GM12878 (cell line): ENCODE measurements around the gene COG4.

Experiments
- BCL11A ChIP-seq: IDR thresholded peaks from 2 replicates; pipeline ENCODE4 v1.6.1; 2011; ENCODE audit warnings: low read depth, low read length
- MYC ChIP-seq: IDR thresholded peaks from 2 replicates; pipeline ENCODE4 v1.6.1; 2011; ENCODE audit warnings: mild to moderate bottlenecking, low read length, moderate library complexity, inconsistent platforms; ENCODE audit not compliant: insufficient read depth, insufficient replicate concordance, insufficient read length, severe bottlenecking
- NFXL1 ChIP-seq: fragments of 450-650 bp; IDR thresholded peaks from 2 replicates; pipeline ENCODE4 v1.6.1; 2017; ENCODE audit warnings: antibody characterized with exemption, mild to moderate bottlenecking, borderline replicate concordance
- NRF1 ChIP-seq: conservative IDR thresholded peaks from 2 replicates; pipeline ENCODE4 v1.6.1; 2011; ENCODE audit warnings: mild to moderate bottlenecking, low read depth, low read length, improper control_type of control experiment
- POLR2A ChIP-seq: IDR thresholded peaks from 2 replicates; pipeline ENCODE4 v1.6.1; 2011; ENCODE audit warnings: low read depth, mild to moderate bottlenecking, low read length
- TF ChIP-seq, protein P1 (sequence below), 3 experiments: IDR thresholded peaks in 2 of 3; conservative IDR thresholded peaks in 1 of 3; 2 replicates each; pipeline ENCODE4 v1.5.1; 2011; ENCODE audit warnings: low read depth in 3 of 3, low read length in 3 of 3, mild to moderate bottlenecking in 3 of 3, control low read depth in 2 of 3, moderate library complexity in 2 of 3, inconsistent platforms in 1 of 3, mixed read lengths in 1 of 3; ENCODE audit not compliant: control insufficient read depth in 2 of 3, insufficient read depth in 1 of 3; ENCODE audit errors: extremely low read depth in 1 of 3
- TF ChIP-seq, protein P2 (sequence below): IDR thresholded peaks from 2 replicates; pipeline ENCODE4 v1.6.1; 2012; ENCODE audit warnings: low read length, inconsistent platforms
- TF ChIP-seq, protein P3 (sequence below): IDR thresholded peaks from 2 replicates; pipeline ENCODE4 v1.6.1; 2011; ENCODE audit warnings: low read depth, low read length, improper control_type of control experiment, borderline replicate concordance

DNA sequence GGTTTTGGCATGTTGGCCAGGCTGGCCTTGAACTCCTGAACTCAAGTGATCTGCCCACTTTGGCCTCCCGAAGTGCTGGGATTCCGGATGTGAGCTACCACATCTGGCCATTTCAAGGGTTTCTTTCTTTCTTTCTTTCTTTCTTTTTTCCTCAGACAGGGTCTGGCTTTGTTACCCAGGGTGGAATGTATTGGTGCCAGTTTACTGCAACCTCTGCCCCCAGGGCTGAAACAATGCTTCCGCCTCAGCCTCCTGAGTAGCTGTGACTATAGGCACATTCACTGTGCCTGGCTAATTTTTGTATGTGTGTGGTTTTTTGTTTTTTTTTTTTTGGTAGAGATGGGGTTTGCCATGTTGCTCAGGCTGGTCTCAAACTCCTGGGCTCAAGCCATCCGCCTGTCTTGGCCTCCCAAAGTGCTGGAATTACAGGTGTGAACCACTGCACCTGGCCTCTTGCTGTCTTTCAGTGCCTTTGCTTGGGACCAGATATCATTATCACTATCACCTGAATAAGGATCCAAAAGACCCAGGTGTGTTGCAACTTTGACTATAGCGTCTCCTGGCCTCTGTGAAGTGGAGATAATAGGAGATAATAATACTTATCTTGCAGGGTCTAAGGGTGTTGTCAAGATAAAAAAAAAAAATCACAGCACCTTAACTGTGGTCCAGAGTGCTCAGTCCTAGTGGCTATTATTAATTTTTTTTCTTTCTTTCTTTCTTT, 65.7 kb downstream of the COG4 start:
- TF ChIP-seq, protein P1, sequence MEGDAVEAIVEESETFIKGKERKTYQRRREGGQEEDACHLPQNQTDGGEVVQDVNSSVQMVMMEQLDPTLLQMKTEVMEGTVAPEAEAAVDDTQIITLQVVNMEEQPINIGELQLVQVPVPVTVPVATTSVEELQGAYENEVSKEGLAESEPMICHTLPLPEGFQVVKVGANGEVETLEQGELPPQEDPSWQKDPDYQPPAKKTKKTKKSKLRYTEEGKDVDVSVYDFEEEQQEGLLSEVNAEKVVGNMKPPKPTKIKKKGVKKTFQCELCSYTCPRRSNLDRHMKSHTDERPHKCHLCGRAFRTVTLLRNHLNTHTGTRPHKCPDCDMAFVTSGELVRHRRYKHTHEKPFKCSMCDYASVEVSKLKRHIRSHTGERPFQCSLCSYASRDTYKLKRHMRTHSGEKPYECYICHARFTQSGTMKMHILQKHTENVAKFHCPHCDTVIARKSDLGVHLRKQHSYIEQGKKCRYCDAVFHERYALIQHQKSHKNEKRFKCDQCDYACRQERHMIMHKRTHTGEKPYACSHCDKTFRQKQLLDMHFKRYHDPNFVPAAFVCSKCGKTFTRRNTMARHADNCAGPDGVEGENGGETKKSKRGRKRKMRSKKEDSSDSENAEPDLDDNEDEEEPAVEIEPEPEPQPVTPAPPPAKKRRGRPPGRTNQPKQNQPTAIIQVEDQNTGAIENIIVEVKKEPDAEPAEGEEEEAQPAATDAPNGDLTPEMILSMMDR (IDR thresholded peaks at IDR 0.05 in 2 of 3, conservative IDR thresholded peaks at IDR 0.05 in 1 of 3; ENCODE audit: control insufficient read depth in 2 of 3, extremely low read depth in 1 of 3, insufficient read depth in 1 of 3, low read depth in 3 of 3, low read length in 3 of 3) = no peak
- TF ChIP-seq BCL11A (no peak), MYC (no peak), POLR2A (no peak), NFXL1 (no peak), NRF1 (no peak)
- TF ChIP-seq, protein P2, sequence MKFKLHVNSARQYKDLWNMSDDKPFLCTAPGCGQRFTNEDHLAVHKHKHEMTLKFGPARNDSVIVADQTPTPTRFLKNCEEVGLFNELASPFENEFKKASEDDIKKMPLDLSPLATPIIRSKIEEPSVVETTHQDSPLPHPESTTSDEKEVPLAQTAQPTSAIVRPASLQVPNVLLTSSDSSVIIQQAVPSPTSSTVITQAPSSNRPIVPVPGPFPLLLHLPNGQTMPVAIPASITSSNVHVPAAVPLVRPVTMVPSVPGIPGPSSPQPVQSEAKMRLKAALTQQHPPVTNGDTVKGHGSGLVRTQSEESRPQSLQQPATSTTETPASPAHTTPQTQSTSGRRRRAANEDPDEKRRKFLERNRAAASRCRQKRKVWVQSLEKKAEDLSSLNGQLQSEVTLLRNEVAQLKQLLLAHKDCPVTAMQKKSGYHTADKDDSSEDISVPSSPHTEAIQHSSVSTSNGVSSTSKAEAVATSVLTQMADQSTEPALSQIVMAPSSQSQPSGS = no peak
- TF ChIP-seq, protein P3, sequence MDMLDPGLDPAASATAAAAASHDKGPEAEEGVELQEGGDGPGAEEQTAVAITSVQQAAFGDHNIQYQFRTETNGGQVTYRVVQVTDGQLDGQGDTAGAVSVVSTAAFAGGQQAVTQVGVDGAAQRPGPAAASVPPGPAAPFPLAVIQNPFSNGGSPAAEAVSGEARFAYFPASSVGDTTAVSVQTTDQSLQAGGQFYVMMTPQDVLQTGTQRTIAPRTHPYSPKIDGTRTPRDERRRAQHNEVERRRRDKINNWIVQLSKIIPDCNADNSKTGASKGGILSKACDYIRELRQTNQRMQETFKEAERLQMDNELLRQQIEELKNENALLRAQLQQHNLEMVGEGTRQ = no peak
